ENCODE results near the gene CD300H. TPM values are rescaled to one million over a fixed set of nuclear protein-coding genes. Genes with fewer than 3 reads are reported as not detected.

The CD300H gene
- total RNA-seq, 1 donor from 2014 or later = not detected

GRCh38 chr17:74544991-74545842 lies 22.1 kb downstream of the CD300H start:
- H3K9me3 ChIP-seq (ENCODE audit: insufficient read depth, low read depth, low read length) = no peaks in the 10 kb centered on the region
- no peaks in the 10 kb centered on the region for H3K27me3 ChIP-seq (ENCODE audit: insufficient read depth, low read length)
- Mint-ChIP-seq H3K36me3 (ENCODE audit: low read depth, unreplicated experiment) (no peaks in the 10 kb centered on the region), H3K27ac (ENCODE audit: unreplicated experiment) (no peak overlapping the region), H3K27me3 (ENCODE audit: low read depth, unreplicated experiment) (peaks cover 28% of the 10 kb centered on the region), H3K9me3 (ENCODE audit: unreplicated experiment) (peaks cover 3% of the 10 kb centered on the region), H3K4me1 (ENCODE audit: low read depth, unreplicated experiment) (peaks cover 7% of the 10 kb centered on the region), H3K4me3 (ENCODE audit: unreplicated experiment) (no peak overlapping the region)
- no peak overlapping the region for H3K4me2 ChIP-seq (ENCODE audit: low read length)
- no peak for FAIRE-seq
- no peaks in the 10 kb centered on the region for H3K79me2 ChIP-seq (ENCODE audit: insufficient read depth, low read length)
- H3K27ac ChIP-seq (ENCODE audit: low read depth, low read length) = no peak overlapping the region
- no peak for TF ChIP-seq CTCF (IDR thresholded peaks at IDR 0.05; ENCODE audit: insufficient read depth, low read depth, low read length)
- no peak for TF ChIP-seq EZH2 (IDR thresholded peaks at IDR 0.05; ENCODE audit: insufficient read depth, low read length)
- no peaks in the 10 kb centered on the region for H3K36me3 ChIP-seq (ENCODE audit: insufficient read depth, low read length)
- no peak for DNase-seq (ENCODE audit: low read depth)
- H3K9ac ChIP-seq (ENCODE audit: low read length) = no peak overlapping the region
- no peaks in the 10 kb centered on the region for H3K4me1 ChIP-seq (ENCODE audit: insufficient read depth, low read length)
- no peaks in the 10 kb centered on the region for H4K20me1 ChIP-seq (ENCODE audit: insufficient read depth, low read length)
- H3K4me3 ChIP-seq (ENCODE audit: insufficient read depth, low read depth, low read length) = no peak overlapping the region
- no peak overlapping the region for H2AFZ ChIP-seq (ENCODE audit: low read depth, low read length)

- Histone ChIP-seq H2AFZ (ENCODE audit: low read depth, low read length) (no peak overlapping the region), H3K36me3 (ENCODE audit: insufficient read depth, low read length) (no peaks in the 10 kb centered on the region), H3K9me3 (ENCODE audit: insufficient read depth, low read depth, low read length) (no peaks in the 10 kb centered on the region), H3K4me3 (ENCODE audit: insufficient read depth, low read depth, low read length) (no peak overlapping the region), H4K20me1 (ENCODE audit: insufficient read depth, low read length) (no peaks in the 10 kb centered on the region), H3K27me3 (ENCODE audit: insufficient read depth, low read length) (no peaks in the 10 kb centered on the region), H3K4me2 (ENCODE audit: low read length) (no peak overlapping the region), H3K79me2 (ENCODE audit: insufficient read depth, low read length) (no peaks in the 10 kb centered on the region), H3K27ac (ENCODE audit: low read depth, low read length) (no peak overlapping the region), H3K4me1 (ENCODE audit: insufficient read depth, low read length) (no peaks in the 10 kb centered on the region), H3K9ac (ENCODE audit: low read length) (no peak overlapping the region)
- DNase-seq (ENCODE audit: low read depth) (no peak), FAIRE-seq (no peak)
- H3K4me3 Mint-ChIP-seq (ENCODE audit: unreplicated experiment) = no peak overlapping the region
- H3K27ac Mint-ChIP-seq (ENCODE audit: unreplicated experiment) = no peak overlapping the region
- no peak for TF ChIP-seq CTCF (IDR thresholded peaks at IDR 0.05; ENCODE audit: insufficient read depth, low read depth, low read length)
- no peak for TF ChIP-seq EZH2 (IDR thresholded peaks at IDR 0.05; ENCODE audit: insufficient read depth, low read length)
- peaks cover 7% of the 10 kb centered on the region for H3K4me1 Mint-ChIP-seq (ENCODE audit: low read depth, unreplicated experiment)
- peaks cover 3% of the 10 kb centered on the region for H3K9me3 Mint-ChIP-seq (ENCODE audit: unreplicated experiment)
- no peaks in the 10 kb centered on the region for H3K36me3 Mint-ChIP-seq (ENCODE audit: low read depth, unreplicated experiment)
- H3K27me3 Mint-ChIP-seq (ENCODE audit: low read depth, unreplicated experiment) = peaks cover 31% of the 10 kb centered on the region
Observed at GRCh38 chr17:74543891-74544760, 23.2 kb downstream of the CD300H start.
